ENCODE measurements around the gene ELOVL2. TPM values are rescaled to one million over a fixed set of nuclear protein-coding genes. Genes with fewer than 3 reads are reported as not detected.

Gene ELOVL2
- total RNA-seq, 1 experiment from 2014 or later, result 0.47 TPM

GRCh38 chr6:10981409-10981808 is 62.7 kb downstream of the ELOVL2 start:
- BruUV-seq (replicated peaks), result no TSS peak
- no peaks in the 10 kb centered on the region for H3K9me3 Mint-ChIP-seq (ENCODE audit: low read depth, unreplicated experiment)
- TF ChIP-seq, protein P1, sequence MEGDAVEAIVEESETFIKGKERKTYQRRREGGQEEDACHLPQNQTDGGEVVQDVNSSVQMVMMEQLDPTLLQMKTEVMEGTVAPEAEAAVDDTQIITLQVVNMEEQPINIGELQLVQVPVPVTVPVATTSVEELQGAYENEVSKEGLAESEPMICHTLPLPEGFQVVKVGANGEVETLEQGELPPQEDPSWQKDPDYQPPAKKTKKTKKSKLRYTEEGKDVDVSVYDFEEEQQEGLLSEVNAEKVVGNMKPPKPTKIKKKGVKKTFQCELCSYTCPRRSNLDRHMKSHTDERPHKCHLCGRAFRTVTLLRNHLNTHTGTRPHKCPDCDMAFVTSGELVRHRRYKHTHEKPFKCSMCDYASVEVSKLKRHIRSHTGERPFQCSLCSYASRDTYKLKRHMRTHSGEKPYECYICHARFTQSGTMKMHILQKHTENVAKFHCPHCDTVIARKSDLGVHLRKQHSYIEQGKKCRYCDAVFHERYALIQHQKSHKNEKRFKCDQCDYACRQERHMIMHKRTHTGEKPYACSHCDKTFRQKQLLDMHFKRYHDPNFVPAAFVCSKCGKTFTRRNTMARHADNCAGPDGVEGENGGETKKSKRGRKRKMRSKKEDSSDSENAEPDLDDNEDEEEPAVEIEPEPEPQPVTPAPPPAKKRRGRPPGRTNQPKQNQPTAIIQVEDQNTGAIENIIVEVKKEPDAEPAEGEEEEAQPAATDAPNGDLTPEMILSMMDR (IDR thresholded peaks at IDR 0.05; ENCODE audit: unreplicated experiment), result no peak
- no peaks in the 10 kb centered on the region for H3K27me3 Mint-ChIP-seq (ENCODE audit: unreplicated experiment)
- H3K4me3 Mint-ChIP-seq (ENCODE audit: low read depth, unreplicated experiment), result no peak overlapping the region
- H3K27ac Mint-ChIP-seq (ENCODE audit: unreplicated experiment), result no peak overlapping the region
- intact Hi-C loops (cut with micrococcal nuclease; ENCODE audit: unreplicated experiment), result no loop called here
- no peak for DNase-seq
- no peaks in the 10 kb centered on the region for H3K4me1 Mint-ChIP-seq (ENCODE audit: low read depth, unreplicated experiment)
- CTCF ChIA-PET, result interaction anchor here (0.5 kb wide), 1 partner anchor 144 kb away, joined by 3 read pairs; no protein-coding TSS in a partner anchor
- no peaks in the 10 kb centered on the region for H3K36me3 Mint-ChIP-seq (ENCODE audit: insufficient read depth, unreplicated experiment)

- Mint-ChIP-seq H3K9me3 (ENCODE audit: low read depth, unreplicated experiment) (no peaks in the 10 kb centered on the region), H3K36me3 (ENCODE audit: insufficient read depth, unreplicated experiment) (no peaks in the 10 kb centered on the region), H3K4me3 (ENCODE audit: low read depth, unreplicated experiment) (no peak overlapping the region), H3K27me3 (ENCODE audit: unreplicated experiment) (no peaks in the 10 kb centered on the region), H3K4me1 (ENCODE audit: low read depth, unreplicated experiment) (no peaks in the 10 kb centered on the region), H3K27ac (ENCODE audit: unreplicated experiment) (no peak overlapping the region)
- CTCF ChIA-PET, result interaction anchor here (0.6 kb wide), 1 partner anchor 44 kb away, joined by 3 read pairs; no protein-coding TSS in a partner anchor
- no peak for DNase-seq
- intact Hi-C loops (cut with micrococcal nuclease; ENCODE audit: unreplicated experiment), result no loop called here
- TF ChIP-seq, protein P1 (IDR thresholded peaks at IDR 0.05; ENCODE audit: unreplicated experiment), result no peak
- no TSS peak for BruUV-seq (replicated peaks)
These were observed 64.5 kb downstream of the ELOVL2 start for GRCh38 chr6:10979603-10980002.

DNA sequence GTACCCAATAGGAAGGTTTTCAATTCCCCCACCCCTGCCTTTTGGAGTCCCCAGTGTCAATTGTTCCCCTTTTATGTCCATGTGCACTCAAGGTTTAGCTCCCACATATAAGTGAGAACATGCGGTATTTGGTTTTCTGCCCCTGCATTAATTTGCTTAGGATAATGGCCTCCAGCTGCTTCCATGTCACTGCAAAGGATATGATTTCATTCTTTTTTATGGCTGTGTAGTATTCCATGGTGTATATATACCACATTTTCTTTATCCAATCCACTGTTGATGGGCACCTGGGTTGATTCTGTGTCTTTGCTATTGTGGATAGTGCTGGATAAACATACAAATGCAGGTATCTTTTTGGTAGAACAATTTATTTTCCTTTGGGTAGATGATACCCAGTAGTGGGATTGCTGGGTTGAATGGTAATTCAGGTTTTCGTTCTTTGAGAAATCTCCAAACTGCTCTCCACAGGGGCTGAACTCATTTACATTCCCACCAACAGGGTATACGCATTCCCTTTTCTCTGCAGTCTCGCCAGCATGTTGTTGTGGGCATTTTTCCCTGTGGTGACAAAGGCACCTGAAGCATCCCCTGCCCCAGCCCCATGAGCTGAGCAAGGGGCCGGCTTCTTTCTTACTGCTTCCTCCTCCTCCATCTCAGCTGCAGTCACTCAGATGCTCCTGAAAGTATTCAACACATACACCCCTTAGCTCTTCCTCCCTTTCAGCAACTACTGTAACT is 66.7 kb downstream of the ELOVL2 start:
- no TSS peak for BruUV-seq (replicated peaks)
- Mint-ChIP-seq H3K4me1 (ENCODE audit: low read depth, unreplicated experiment) (no peaks in the 10 kb centered on the region), H3K9me3 (ENCODE audit: low read depth, unreplicated experiment) (no peaks in the 10 kb centered on the region), H3K36me3 (ENCODE audit: insufficient read depth, unreplicated experiment) (no peaks in the 10 kb centered on the region), H3K27ac (ENCODE audit: unreplicated experiment) (no peak overlapping the region), H3K27me3 (ENCODE audit: unreplicated experiment) (no peaks in the 10 kb centered on the region), H3K4me3 (ENCODE audit: low read depth, unreplicated experiment) (no peak overlapping the region)
- TF ChIP-seq, protein P1 (IDR thresholded peaks at IDR 0.05; ENCODE audit: unreplicated experiment), result no peak
- intact Hi-C loops (cut with micrococcal nuclease; ENCODE audit: unreplicated experiment), result no loop called here
- CTCF ChIA-PET, result no interaction called here
- no peak for DNase-seq

DNA sequence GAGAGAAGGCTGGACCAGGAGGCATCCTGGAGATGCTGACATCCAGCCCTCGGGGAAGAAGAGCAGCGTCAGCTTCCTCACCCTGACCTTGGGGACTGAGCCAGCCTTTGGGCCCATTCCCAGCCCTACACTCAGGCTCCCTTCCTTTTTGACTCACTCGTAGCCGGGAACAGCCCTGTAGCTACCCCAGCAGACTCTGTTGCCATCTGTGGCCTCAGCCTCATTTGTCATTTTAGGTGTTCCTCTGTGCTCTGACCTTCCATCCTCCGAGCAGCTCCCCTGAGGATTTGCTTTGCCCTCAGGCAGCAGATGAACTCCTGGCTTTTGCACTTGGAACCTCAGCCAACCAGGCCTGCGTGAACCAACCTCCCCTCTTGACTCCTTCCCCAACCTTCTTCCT is 67.5 kb downstream of the ELOVL2 start:
- CTCF ChIA-PET, result no interaction called here
- Mint-ChIP-seq H3K9me3 (ENCODE audit: low read depth, unreplicated experiment) (no peaks in the 10 kb centered on the region), H3K4me3 (ENCODE audit: low read depth, unreplicated experiment) (no peak overlapping the region), H3K36me3 (ENCODE audit: insufficient read depth, unreplicated experiment) (no peaks in the 10 kb centered on the region), H3K4me1 (ENCODE audit: low read depth, unreplicated experiment) (no peaks in the 10 kb centered on the region), H3K27ac (ENCODE audit: unreplicated experiment) (no peak overlapping the region), H3K27me3 (ENCODE audit: unreplicated experiment) (no peaks in the 10 kb centered on the region)
- no peak for DNase-seq
- intact Hi-C loops (cut with micrococcal nuclease; ENCODE audit: unreplicated experiment), result no loop called here
- TF ChIP-seq, protein P1 (IDR thresholded peaks at IDR 0.05; ENCODE audit: unreplicated experiment), result no peak
- no TSS peak for BruUV-seq (replicated peaks)
